Gastrocnemius medialis (tissue), 4 donors: ENCODE data around the gene NEO1. TPM values are rescaled to one million over a fixed set of nuclear protein-coding genes. Genes with fewer than 3 reads are reported as not detected.

Experiments used
- ATAC-seq, 2 donors: fragments of 150-250 bp; one replicate each; pipeline ENCODE4 v1.9.1; 2016
- DNase-seq, 2 donors: peaks; one replicate each; pipeline ENCODE4 v3.0.0-alpha.2; 2019
- H3K27ac ChIP-seq, 4 donors: fragments of 200-600 bp; sonication (generic); 1 replicate in 1 of 4; 2 replicates in 3 of 4; pipeline ENCODE4 v1.5.1; 2016 to 2018; ENCODE audit warnings: mild to moderate bottlenecking in 2 of 4, moderate library complexity in 1 of 4
- H3K27me3 ChIP-seq, 3 donors: fragments of 200-600 bp; sonication (generic) in 2 of 3; 1 replicate in 1 of 3; 2 replicates in 2 of 3; pipeline versions ENCODE4 v1.5.1 to v1.6.0; 2016 to 2019; ENCODE audit warnings: mild to moderate bottlenecking in 1 of 3, moderate library complexity in 1 of 3
- H3K36me3 ChIP-seq, 2 donors: fragments of 200-600 bp; sonication (generic) in 1 of 2; one replicate each; pipeline ENCODE4 v1.5.1; 2017 to 2018
- H3K4me1 ChIP-seq, 2 donors: fragments of 200-600 bp; sonication (generic) in 1 of 2; one replicate each; pipeline ENCODE4 v1.5.1; 2016 to 2017; ENCODE audit warnings: mild to moderate bottlenecking in 2 of 2
- H3K4me3 ChIP-seq, 4 donors: fragments of 200-600 bp; sonication (generic) in 3 of 4; 1 replicate in 1 of 4; 2 replicates in 3 of 4; pipeline ENCODE4 v1.5.1; 2016 to 2019; ENCODE audit warnings: mild to moderate bottlenecking in 2 of 4
- H3K9me3 ChIP-seq, 3 donors: fragments of 200-600 bp; sonication (generic) in 2 of 3; 1 replicate in 1 of 3; 2 replicates in 2 of 3; pipeline ENCODE4 v1.5.1; 2016 to 2019
- POLR2A ChIP-seq, 2 donors: fragments of 450-650 bp; IDR thresholded peaks; one replicate each; pipeline ENCODE4 v1.6.1; 2017; ENCODE audit warnings: antibody characterized with exemption in 2 of 2, mild to moderate bottlenecking in 2 of 2, moderate library complexity in 2 of 2
- in situ Hi-C, 4 donors: fragments of 200-750 bp; cut with MboI; loops; one replicate each; pipeline versions ENCODE4 v1.15.0 to v1.8.0; 2017; ENCODE audit warnings: low sequenced_read_pairs in 4 of 4
- intact Hi-C: fragments of 100-400 bp; cut with DNase I; formaldehyde crosslinking; loops from one replicate; pipeline ENCODE4 v1.15.1; 2023; ENCODE audit warnings: low total_unique reads
- total RNA-seq, 4 donors: library from RNA; depleted of rRNA; stranded (reverse); fragments of >200 nt; gene quantifications; one replicate each; pipeline versions ENCODE4 v1.1.0 to v1.2.3, GENCODE V29; 2016
- TF ChIP-seq, protein P1 (sequence below), 5 experiments: fragments of 450-650 bp in 3 of 5; fragments of 200-600 bp in 2 of 5; sonication (generic) in 2 of 5; IDR thresholded peaks in 4 of 5; conservative IDR thresholded peaks in 1 of 5; 1 replicate in 4 of 5; 2 replicates in 1 of 5; pipeline ENCODE4 v1.5.1; 2016 to 2019; ENCODE audit warnings: antibody characterized with exemption in 5 of 5, mild to moderate bottlenecking in 3 of 5, moderate library complexity in 3 of 5

The NEO1 gene
- total RNA-seq, 4 donors from 2014 or later: 13.8 to 32.0 (median 20.3) TPM

DNA sequence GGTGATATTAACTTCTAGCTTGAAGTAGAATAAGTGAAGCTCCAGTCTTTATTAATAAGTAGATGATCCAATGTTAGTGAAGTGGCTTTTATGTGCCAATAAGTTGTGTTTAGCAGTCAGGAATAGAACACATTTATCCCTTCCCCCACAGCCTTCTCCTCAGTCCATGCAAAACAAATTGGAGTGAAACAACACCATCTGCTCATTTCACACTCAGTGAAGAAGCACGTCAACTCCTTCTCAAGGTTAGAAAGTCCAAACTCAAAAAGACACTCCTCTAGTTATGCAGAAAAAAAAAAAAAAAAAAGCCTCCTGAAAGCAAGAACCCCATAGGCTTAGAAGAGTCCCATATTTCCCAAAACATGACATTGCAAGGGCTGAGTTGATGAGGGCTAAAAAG lies 18.0 kb upstream of the NEO1 start:
- Histone ChIP-seq H3K27me3 (no peaks in the 10 kb centered on the region), H3K9me3 (no peaks in the 10 kb centered on the region), H3K27ac (no peak overlapping the region), H3K36me3 (no peaks in the 10 kb centered on the region), H3K4me3 (no peak overlapping the region), H3K4me1 (no peaks in the 10 kb centered on the region)
- DNase-seq: no peak
- no peak for ATAC-seq
- intact Hi-C loops: no loop called here
- in situ Hi-C loops: no loop called here
- TF ChIP-seq, protein P1, sequence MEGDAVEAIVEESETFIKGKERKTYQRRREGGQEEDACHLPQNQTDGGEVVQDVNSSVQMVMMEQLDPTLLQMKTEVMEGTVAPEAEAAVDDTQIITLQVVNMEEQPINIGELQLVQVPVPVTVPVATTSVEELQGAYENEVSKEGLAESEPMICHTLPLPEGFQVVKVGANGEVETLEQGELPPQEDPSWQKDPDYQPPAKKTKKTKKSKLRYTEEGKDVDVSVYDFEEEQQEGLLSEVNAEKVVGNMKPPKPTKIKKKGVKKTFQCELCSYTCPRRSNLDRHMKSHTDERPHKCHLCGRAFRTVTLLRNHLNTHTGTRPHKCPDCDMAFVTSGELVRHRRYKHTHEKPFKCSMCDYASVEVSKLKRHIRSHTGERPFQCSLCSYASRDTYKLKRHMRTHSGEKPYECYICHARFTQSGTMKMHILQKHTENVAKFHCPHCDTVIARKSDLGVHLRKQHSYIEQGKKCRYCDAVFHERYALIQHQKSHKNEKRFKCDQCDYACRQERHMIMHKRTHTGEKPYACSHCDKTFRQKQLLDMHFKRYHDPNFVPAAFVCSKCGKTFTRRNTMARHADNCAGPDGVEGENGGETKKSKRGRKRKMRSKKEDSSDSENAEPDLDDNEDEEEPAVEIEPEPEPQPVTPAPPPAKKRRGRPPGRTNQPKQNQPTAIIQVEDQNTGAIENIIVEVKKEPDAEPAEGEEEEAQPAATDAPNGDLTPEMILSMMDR (IDR thresholded peaks at IDR 0.05 in 4 of 5, conservative IDR thresholded peaks at IDR 0.05 in 1 of 5): no peak
- no peak for TF ChIP-seq POLR2A (IDR thresholded peaks at IDR 0.05)

DNA sequence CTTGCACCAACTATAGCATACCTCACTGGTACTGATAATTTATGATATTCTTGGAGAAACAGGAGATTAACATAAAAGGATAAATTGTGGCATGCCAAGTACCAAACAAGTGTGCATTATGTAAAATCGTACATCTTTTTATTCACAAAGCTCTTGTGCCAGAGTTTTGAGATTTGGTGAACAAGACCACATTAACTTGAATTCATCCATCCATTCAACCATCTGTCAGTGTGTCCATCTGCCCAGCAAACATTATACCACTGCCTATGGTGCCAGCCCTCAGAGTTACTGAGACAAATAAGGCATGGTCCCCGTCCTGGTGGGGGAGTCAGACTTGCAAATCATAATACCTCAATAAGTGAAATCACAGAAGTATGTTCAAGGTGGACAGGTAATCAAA lies 17.0 kb upstream of the NEO1 start:
- intact Hi-C loops: no loop called here
- Histone ChIP-seq H3K4me1 (no peaks in the 10 kb centered on the region), H3K9me3 (no peaks in the 10 kb centered on the region), H3K36me3 (no peaks in the 10 kb centered on the region), H3K27me3 (no peaks in the 10 kb centered on the region), H3K27ac (no peak overlapping the region), H3K4me3 (no peak overlapping the region)
- no peak for ATAC-seq
- in situ Hi-C loops: no loop called here
- no peak for DNase-seq
- TF ChIP-seq, protein P1 (IDR thresholded peaks at IDR 0.05 in 4 of 5, conservative IDR thresholded peaks at IDR 0.05 in 1 of 5): no peak
- no peak for TF ChIP-seq POLR2A (IDR thresholded peaks at IDR 0.05)

DNA sequence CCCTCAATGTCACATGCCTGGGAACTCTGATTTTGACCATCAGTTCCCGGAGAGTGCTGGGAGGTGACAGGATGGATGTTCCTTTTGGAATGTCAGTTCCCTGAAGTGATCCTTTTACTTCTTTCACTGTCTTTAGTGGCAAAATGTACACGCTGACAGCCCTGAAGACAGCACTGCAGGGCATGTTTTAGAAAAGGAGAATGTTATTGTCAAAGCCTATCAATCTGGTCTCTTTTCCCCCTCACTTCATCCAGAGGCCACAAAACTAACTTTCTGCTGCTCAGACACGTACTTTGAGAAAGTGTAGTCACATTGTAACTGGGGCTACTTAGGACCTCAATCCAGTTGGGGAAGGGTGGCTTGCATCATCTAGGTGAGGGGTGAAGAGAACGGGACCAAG lies 14.0 kb upstream of the NEO1 start:
- DNase-seq: no peak
- ATAC-seq: no peak
- no peaks in the 10 kb centered on the region for H3K27me3 ChIP-seq
- H3K9me3 ChIP-seq: no peaks in the 10 kb centered on the region
- TF ChIP-seq POLR2A (IDR thresholded peaks at IDR 0.05): no peak
- TF ChIP-seq, protein P1 (IDR thresholded peaks at IDR 0.05 in 4 of 5, conservative IDR thresholded peaks at IDR 0.05 in 1 of 5): no peak
- H3K4me3 ChIP-seq: no peak overlapping the region
- intact Hi-C loops (no loop called here), in situ Hi-C loops (no loop called here)
- H3K27ac ChIP-seq: no peak overlapping the region
- no peaks in the 10 kb centered on the region for H3K36me3 ChIP-seq
- H3K4me1 ChIP-seq: no peaks in the 10 kb centered on the region

DNA sequence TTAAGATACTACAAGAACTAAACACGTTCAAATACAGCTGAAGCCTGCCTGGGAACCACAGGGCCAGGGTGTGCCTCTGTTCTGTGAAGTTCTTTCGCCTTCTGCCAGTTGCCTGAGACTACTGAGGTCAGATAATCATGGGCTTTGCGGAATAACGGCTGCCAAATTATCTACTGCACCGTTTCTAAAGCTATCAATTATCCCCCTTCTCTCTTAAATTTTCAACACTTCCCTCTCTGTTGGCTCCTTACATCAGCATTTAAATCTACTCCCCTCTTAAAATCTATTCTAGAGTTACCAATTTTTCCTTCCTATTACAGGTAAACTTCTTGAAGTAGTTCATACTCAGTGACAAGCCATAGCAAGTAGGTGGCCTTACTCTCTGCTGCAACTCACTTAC lies 6.2 kb upstream of the NEO1 start:
- H3K4me1 ChIP-seq: peaks cover 0 to 5% of the 10 kb centered on the region in 2 donors
- H3K9me3 ChIP-seq: no peaks in the 10 kb centered on the region
- H3K36me3 ChIP-seq: no peaks in the 10 kb centered on the region
- H3K4me3 ChIP-seq: no peak overlapping the region
- H3K27ac ChIP-seq: no peak overlapping the region
- intact Hi-C loops (no loop called here), in situ Hi-C loops (no loop called here)
- ATAC-seq: no peak
- no peak for DNase-seq
- TF ChIP-seq, protein P1 (IDR thresholded peaks at IDR 0.05 in 4 of 5, conservative IDR thresholded peaks at IDR 0.05 in 1 of 5): no peak
- TF ChIP-seq POLR2A (IDR thresholded peaks at IDR 0.05): no peak
- no peaks in the 10 kb centered on the region for H3K27me3 ChIP-seq

DNA sequence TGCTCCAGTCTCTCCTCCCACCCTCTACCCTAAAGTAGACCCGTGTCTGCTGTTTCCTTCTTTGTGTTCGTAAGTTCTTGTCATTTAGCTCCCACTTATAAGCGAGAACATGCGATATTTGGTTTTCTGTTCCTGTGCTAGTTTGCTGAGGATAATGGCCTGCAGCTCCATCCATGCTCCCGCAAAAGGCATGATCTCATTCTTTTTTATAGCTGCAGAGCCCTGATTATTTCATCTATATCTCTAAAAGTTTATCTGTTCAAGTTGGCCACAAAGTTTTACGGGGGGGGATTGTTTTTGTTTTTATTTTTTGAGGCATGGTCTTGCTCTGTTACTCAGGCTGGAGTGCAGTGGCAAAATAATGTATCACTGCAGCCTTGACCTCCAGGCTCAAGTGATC lies 4.4 kb upstream of the NEO1 start:
- ATAC-seq: no peak
- no peaks in the 10 kb centered on the region for H3K36me3 ChIP-seq
- DNase-seq: no peak
- intact Hi-C loops (no loop called here), in situ Hi-C loops (no loop called here)
- peaks cover 0 to 5% of the 10 kb centered on the region in 2 donors for H3K4me1 ChIP-seq
- no peaks in the 10 kb centered on the region for H3K27me3 ChIP-seq
- no peak for TF ChIP-seq POLR2A (IDR thresholded peaks at IDR 0.05)
- TF ChIP-seq, protein P1 (IDR thresholded peaks at IDR 0.05 in 4 of 5, conservative IDR thresholded peaks at IDR 0.05 in 1 of 5): no peak
- H3K4me3 ChIP-seq: no peak overlapping the region
- H3K9me3 ChIP-seq: no peaks in the 10 kb centered on the region
- no peak overlapping the region for H3K27ac ChIP-seq
